OCI-LY3 (cell line): ENCODE measurements around the gene FYN.

Experiments used
- H2AFZ ChIP-seq: fragments of 200-600, 300-600 bp; shearing (Covaris generic); 2 replicates; pipeline ENCODE4 v1.6.0; 2014; ENCODE audit warnings: antibody characterized with exemption, low read depth, low read length
- H3K27ac ChIP-seq: fragments of 200-600, 300-600 bp; sonication (generic); 2 replicates; pipeline ENCODE4 v1.5.1; 2014; ENCODE audit warnings: mild to moderate bottlenecking, low read length, moderate library complexity, mixed read lengths
- H3K27me3 ChIP-seq: fragments of 200-600, 300-600 bp; sonication (generic); 2 replicates; pipeline ENCODE4 v1.6.1; 2014; ENCODE audit warnings: low read depth, low read length, mixed read lengths
- H3K36me3 ChIP-seq: fragments of 200-600, 300-600 bp; sonication (generic); replicated peaks from 2 replicates; pipeline ENCODE3; 2014; ENCODE audit warnings: low read depth, low read length, mixed read lengths
- H3K4me1 ChIP-seq: fragments of 300-600, 200-600 bp; sonication (generic); 2 replicates; pipeline ENCODE4 v1.6.1; 2014; ENCODE audit warnings: low read length, mixed read lengths
- H3K4me2 ChIP-seq: fragments of 200-600, 300-600 bp; sonication (generic); 2 replicates; pipeline ENCODE4 v1.6.1; 2014; ENCODE audit warnings: low read length, mixed read lengths
- H3K4me3 ChIP-seq: fragments of 300-600, 200-600 bp; sonication (generic); 2 replicates; pipeline ENCODE4 v1.5.1; 2014; ENCODE audit warnings: antibody characterized with exemption, mild to moderate bottlenecking, low read length, moderate library complexity
- H3K79me2 ChIP-seq: fragments of 300-600, 200-600 bp; shearing (Covaris generic); 2 replicates; pipeline ENCODE4 v1.6.1; 2014; ENCODE audit warnings: mild to moderate bottlenecking, low read length, mixed read lengths
- H3K9ac ChIP-seq: fragments of 300-600, 200-600 bp; shearing (Covaris generic); 2 replicates; pipeline ENCODE4 v1.6.0; 2014; ENCODE audit warnings: mild to moderate bottlenecking, low read length, moderate library complexity
- H3K9me3 ChIP-seq: fragments of 200-600, 300-600 bp; shearing (Covaris generic); 2 replicates; pipeline ENCODE4 v1.6.1; 2014; ENCODE audit warnings: low read length, mixed read lengths; ENCODE audit not compliant: insufficient read depth
- H4K20me1 ChIP-seq: fragments of 200-600, 300-600 bp; sonication (generic); 2 replicates; pipeline ENCODE4 v1.6.1; 2016; ENCODE audit warnings: low read length, mixed read lengths; ENCODE audit not compliant: insufficient read depth
- CTCF ChIP-seq: fragments of 200-600, 300-600 bp; sonication (generic); IDR thresholded peaks from 2 replicates; pipeline ENCODE4 v1.5.1; 2014; ENCODE audit warnings: antibody characterized with exemption, low read length, low read depth
- EZH2phosphoT487 ChIP-seq: fragments of 200-600 bp; shearing (Covaris generic); IDR thresholded peaks from 2 replicates; pipeline ENCODE4 v1.6.1; 2018; ENCODE audit warnings: antibody characterized with exemption, mixed run types, low read depth

FYN gene

GRCh38 chr6:111858347-111858746 lies 14.9 kb downstream of the FYN start:
- H3K79me2 ChIP-seq = no peaks in the 10 kb centered on the region
- no peak for TF ChIP-seq CTCF
- TF ChIP-seq EZH2phosphoT487 = no peak
- no peak overlapping the region for H3K4me3 ChIP-seq
- H3K27me3 ChIP-seq = no peaks in the 10 kb centered on the region; the same call in 1 of the 2 replicates
- peaks cover 9% of the 10 kb centered on the region for H3K4me1 ChIP-seq
- no peak overlapping the region for H2AFZ ChIP-seq
- no peaks in the 10 kb centered on the region for H4K20me1 ChIP-seq
- H3K36me3 ChIP-seq = no peaks in the 10 kb centered on the region
- no peaks in the 10 kb centered on the region for H3K9me3 ChIP-seq
- H3K9ac ChIP-seq = no peak overlapping the region
- no peak overlapping the region for H3K4me2 ChIP-seq
- no peak overlapping the region for H3K27ac ChIP-seq

- H3K4me2 ChIP-seq = no peak overlapping the region
- no peaks in the 10 kb centered on the region for H4K20me1 ChIP-seq
- no peak for TF ChIP-seq EZH2phosphoT487
- TF ChIP-seq CTCF = no peak
- H3K4me3 ChIP-seq = no peak overlapping the region
- no peaks in the 10 kb centered on the region; the same call in 1 of the 2 replicates for H3K27me3 ChIP-seq
- no peaks in the 10 kb centered on the region for H3K79me2 ChIP-seq
- H3K36me3 ChIP-seq = no peaks in the 10 kb centered on the region
- H3K4me1 ChIP-seq = peaks cover 9% of the 10 kb centered on the region
- H3K9me3 ChIP-seq = no peaks in the 10 kb centered on the region
- no peak overlapping the region for H2AFZ ChIP-seq
- H3K9ac ChIP-seq = no peak overlapping the region
- no peak overlapping the region for H3K27ac ChIP-seq
These were observed 15.4 kb downstream of the FYN start for GRCh38 chr6:111857674-111858337.

- Histone ChIP-seq H3K9ac (no peak overlapping the region), H3K9me3 (no peaks in the 10 kb centered on the region), H3K4me3 (no peak overlapping the region), H3K27me3 (peaks cover 5% of the 10 kb centered on the region), H2AFZ (no peak overlapping the region), H4K20me1 (no peaks in the 10 kb centered on the region), H3K4me1 (peaks cover 9% of the 10 kb centered on the region), H3K27ac (no peak overlapping the region), H3K4me2 (no peak overlapping the region), H3K79me2 (no peaks in the 10 kb centered on the region), H3K36me3 (no peaks in the 10 kb centered on the region)
- no peak for TF ChIP-seq EZH2phosphoT487
- no peak for TF ChIP-seq CTCF
These were observed 17.5 kb downstream of the FYN start for GRCh38 chr6:111855753-111856152.

- peaks cover 5% of the 10 kb centered on the region for H3K27me3 ChIP-seq
- no peaks in the 10 kb centered on the region for H3K9me3 ChIP-seq
- H2AFZ ChIP-seq = no peak overlapping the region
- H3K36me3 ChIP-seq = no peaks in the 10 kb centered on the region
- H3K79me2 ChIP-seq = no peaks in the 10 kb centered on the region
- H4K20me1 ChIP-seq = no peaks in the 10 kb centered on the region
- H3K4me3 ChIP-seq = no peak overlapping the region
- H3K4me1 ChIP-seq = peaks cover 9% of the 10 kb centered on the region
- H3K9ac ChIP-seq = no peak overlapping the region
- H3K4me2 ChIP-seq = no peak overlapping the region
- no peak for TF ChIP-seq EZH2phosphoT487
- TF ChIP-seq CTCF = no peak
- no peak overlapping the region for H3K27ac ChIP-seq
These were observed 18.6 kb downstream of the FYN start for GRCh38 chr6:111854683-111855082.
